GM12892 (cell line): Measurements from ENCODE around the gene ADAMTS16.

Source experiments
- POLR2AphosphoS5 ChIP-seq: IDR thresholded peaks from 2 replicates; pipeline ENCODE4 v1.6.1; 2011; ENCODE audit warnings: low read depth, low read length, control low read depth
- TAF1 ChIP-seq: IDR thresholded peaks from 2 replicates; pipeline ENCODE4 v1.6.1; 2011; ENCODE audit warnings: low read depth, mild to moderate bottlenecking, control low read depth, low read length, borderline replicate concordance

DNA sequence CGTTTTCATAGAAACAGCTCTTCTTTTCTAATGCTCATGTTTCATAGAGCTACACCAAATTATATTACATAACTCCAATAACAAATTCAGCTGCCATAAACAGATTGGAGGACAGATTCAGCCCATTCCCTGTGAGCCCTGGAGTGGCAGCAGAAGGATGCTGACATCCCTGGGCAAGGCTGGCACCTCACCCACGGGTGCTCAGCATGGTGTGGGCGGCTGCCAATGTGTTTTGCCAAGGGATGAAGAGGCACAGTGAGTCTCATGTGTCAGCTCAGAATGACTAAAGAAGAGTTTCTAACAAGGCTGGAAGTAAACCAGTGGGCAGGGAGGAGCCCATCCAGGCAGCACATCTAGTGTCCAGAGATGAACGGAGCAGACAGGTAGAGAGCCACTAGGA lies 155.2 kb downstream of the ADAMTS16 start:
- TF ChIP-seq TAF1, result no peak
- no peak for TF ChIP-seq POLR2AphosphoS5
